Measurements from ENCODE around the gene GNAI1. TPM values are rescaled to one million over a fixed set of nuclear protein-coding genes. Genes with fewer than 3 reads are reported as not detected.

The GNAI1 gene
- polyA plus RNA-seq, 2 of the 4 experiments (the other 2 are of a cell fraction), result 46.3 to 96.3 TPM

GRCh38 chr7:80210400-80210799, 75.8 kb downstream of the GNAI1 start:
- 13% methylated on average over 3 of the region's 3 CpGs for WGBS (ENCODE audit: missing lambda C conversion rate)

GRCh38 chr7:80213814-80214213, 79.2 kb downstream of the GNAI1 start:
- ChIA-PET POLR2A (no interaction called here), CTCF (interaction anchor here (0.9 to 1.9 kb wide), 2 partner anchors 79 to 82 kb away, joined by 3 to 11 read pairs; partner anchors contain the start of gene GNAI1)
- 91% methylated on average over 4 of the region's 4 CpGs for WGBS (ENCODE audit: missing lambda C conversion rate)
- DNase-seq (ENCODE audit: low read depth in 1 of 2, low spot score in 1 of 2) (no peak), FAIRE-seq (no peak), ATAC-seq (no peak)
- Histone ChIP-seq H3K4me3 (no peak overlapping the region), H3K9me3 (no peaks in the 10 kb centered on the region), H3K4me1 (peaks cover 40% of the 10 kb centered on the region), H3K4me2 (no peak overlapping the region), H3K27ac (no peak overlapping the region)
- TF ChIP-seq MAFK (IDR thresholded peaks at IDR 0.05; ENCODE audit: partially characterized antibody), result no peak
- no peak for TF ChIP-seq KDM1A (IDR thresholded peaks at IDR 0.05; ENCODE audit: low read depth)
- TF ChIP-seq PHF8 (IDR thresholded peaks at IDR 0.05; ENCODE audit: borderline replicate concordance, low read depth), result no peak
- TF ChIP-seq ZFP36 (IDR thresholded peaks at IDR 0.05; ENCODE audit: borderline replicate concordance, partially characterized antibody), result no peak
- TF ChIP-seq NPAS2 (CRISPR knock-in tag; IDR thresholded peaks at IDR 0.05; ENCODE audit: borderline replicate concordance), result no peak
- TF ChIP-seq CBX2 (IDR thresholded peaks at IDR 0.05; ENCODE audit: borderline replicate concordance, low read depth), result no peak
- no peak for TF ChIP-seq HOXB5 (CRISPR knock-in tag; IDR thresholded peaks at IDR 0.05)
- TF ChIP-seq ATOH8 (CRISPR knock-in tag; IDR thresholded peaks at IDR 0.05; ENCODE audit: low read depth), result no peak
- TF ChIP-seq ZNF302 (CRISPR knock-in tag; IDR thresholded peaks at IDR 0.05), result no peak
- TF ChIP-seq SMC3 (IDR thresholded peaks at IDR 0.05), result no peak

More at GRCh38 chr7:80210400-80210799, 75.8 kb downstream of the GNAI1 start:
- Histone ChIP-seq H3K4me1 (peaks cover 41% of the 10 kb centered on the region), H3K27ac (peak overlapping the region in 1 of 2 experiments; percentile 33; a peak in 1 of 6 replicates), H3K4me2 (peak overlapping the region; percentile 38), H3K4me3 (no peak overlapping the region), H3K9me3 (no peaks in the 10 kb centered on the region)
- ATAC-seq, result peak in 1 of 2 experiments; percentile 61; a peak in 2 of 6 replicates
- POLR2A ChIA-PET, result interaction anchor here (0.7 kb wide), 1 partner anchor 418 kb away, joined by 3 read pairs; no protein-coding TSS in a partner anchor
- DNase-seq (ENCODE audit: low read depth in 1 of 2, low spot score in 1 of 2), result peak in 1 of 2 experiments; percentile 35
- peak; percentile 49 for FAIRE-seq
- TF ChIP-seq KDM1A (IDR thresholded peaks at IDR 0.05; ENCODE audit: low read depth) (no peak), USF2 (IDR thresholded peaks at IDR 0.05) (peak; percentile 23; the same call in 1 of the 2 replicates)
- CTCF ChIA-PET, result no interaction called here

- Histone ChIP-seq H3K4me3 (no peak overlapping the region), H3K4me2 (no peak overlapping the region), H3K27ac (no peak overlapping the region), H3K4me1 (peaks cover 41% of the 10 kb centered on the region), H3K9me3 (no peaks in the 10 kb centered on the region)
- WGBS (ENCODE audit: missing lambda C conversion rate), result 95% methylated on average over 3 of the region's 3 CpGs
- POLR2A ChIA-PET, result no interaction called here
- FAIRE-seq (no peak), DNase-seq (ENCODE audit: low read depth in 1 of 2, low spot score in 1 of 2) (no peak), ATAC-seq (no peak)
- TF ChIP-seq NR3C1 (IDR thresholded peaks at IDR 0.05) (no peak), NFE2L2 (conservative IDR thresholded peaks at IDR 0.05; ENCODE audit: low read length) (no peak), REST (IDR thresholded peaks at IDR 0.05) (no peak), EHF (CRISPR knock-in tag; IDR thresholded peaks at IDR 0.05) (no peak), KDM5A (IDR thresholded peaks at IDR 0.05) (no peak), ZFP36 (IDR thresholded peaks at IDR 0.05; ENCODE audit: borderline replicate concordance, partially characterized antibody) (no peak), CTCF (IDR thresholded peaks at IDR 0.05) (no peak), MYC (IDR thresholded peaks at IDR 0.05; ENCODE audit: borderline replicate concordance, low read length) (no peak), NPAS2 (CRISPR knock-in tag; IDR thresholded peaks at IDR 0.05; ENCODE audit: borderline replicate concordance) (no peak), RCOR1 (IDR thresholded peaks at IDR 0.05; ENCODE audit: low read depth, low read length) (no peak), CBX8 (IDR thresholded peaks at IDR 0.05) (no peak), USF2 (IDR thresholded peaks at IDR 0.05) (no peak), ZNF302 (CRISPR knock-in tag; IDR thresholded peaks at IDR 0.05) (no peak), RFX5 (IDR thresholded peaks at IDR 0.05) (no peak)
- CTCF ChIA-PET, result interaction anchor here (0.5 kb wide), 2 partner anchors 11 to 82 kb away, joined by 3 read pairs; no protein-coding TSS in a partner anchor
Observed at GRCh38 chr7:80215734-80216133, 81.1 kb downstream of the GNAI1 start.

Data from A549 (cell line).